Body of pancreas (tissue), 4 donors: ENCODE results near the gene TJP3. TPM values are rescaled to one million over a fixed set of nuclear protein-coding genes. Genes with fewer than 3 reads are reported as not detected.

Source experiments
- ATAC-seq: fragments of 150-250 bp; one replicate; pipeline ENCODE4 v1.9.1; 2016
- DNase-seq, 4 donors: peaks; one replicate each; pipeline ENCODE4 v3.0.0-alpha.2; 2019
- H3K27ac ChIP-seq, 4 donors: fragments of 200-600 bp; sonication (generic); 1 replicate in 3 of 4; 2 replicates in 1 of 4; pipeline versions ENCODE4 v1.5.1 to v1.6.1; 2016 to 2019; ENCODE audit warnings: mild to moderate bottlenecking in 1 of 4, mixed read lengths in 1 of 4, moderate library complexity in 1 of 4
- H3K27me3 ChIP-seq, 2 donors: fragments of 200-600 bp; sonication (generic); one replicate each; pipeline ENCODE4 v1.6.0; 2016; ENCODE audit warnings: mild to moderate bottlenecking in 1 of 2
- H3K36me3 ChIP-seq, 2 donors: fragments of 200-600 bp; sonication (generic); replicated peaks in 1 of 2; 2 replicates each; pipeline ENCODE4 v1.5.1; 2016; ENCODE audit warnings: low read depth in 2 of 2; ENCODE audit not compliant: insufficient read depth in 1 of 2
- H3K4me1 ChIP-seq: fragments of 200-600 bp; sonication (generic); one replicate; pipeline ENCODE4 v1.6.0; 2016
- H3K4me3 ChIP-seq, 2 donors: fragments of 200-600 bp; sonication (generic); 1 replicate in 1 of 2; 2 replicates in 1 of 2; pipeline ENCODE4 v1.5.1; 2016 to 2019
- H3K9me3 ChIP-seq, 3 donors: fragments of 200-600 bp; sonication (generic); 1 replicate in 2 of 3; 2 replicates in 1 of 3; pipeline ENCODE4 v1.5.1; 2016
- POLR2A ChIP-seq, 3 donors: fragments of 450-650 bp; IDR thresholded peaks; one replicate each; pipeline ENCODE4 v1.6.1; 2016; ENCODE audit warnings: antibody characterized with exemption in 3 of 3, mild to moderate bottlenecking in 2 of 3
- WGBS, 2 donors: methylation state at CpG; one replicate each; pipeline ENCODE4 v1.1.5; 2017; 5-methylcytosine and 5-hydroxymethylcytosine counted together
- intact Hi-C: fragments of 100-400 bp; cut with DNase I; formaldehyde crosslinking; loops from one replicate; pipeline ENCODE4 v1.15.1; 2023
- total RNA-seq, 2 donors: library from RNA; depleted of rRNA; stranded (reverse); fragments of >200 nt; gene quantifications; one replicate each; pipeline ENCODE4 v1.1.0, GENCODE V29; 2016
- TF ChIP-seq, protein P1 (sequence below), 7 experiments: fragments of 450-650 bp in 4 of 7; fragments of 200-600 bp in 3 of 7; sonication (generic) in 3 of 7; IDR thresholded peaks; one replicate each; pipeline ENCODE4 v1.5.1; 2016 to 2019; ENCODE audit warnings: antibody characterized with exemption in 7 of 7

TJP3 gene
- total RNA-seq, 2 donors from 2014 or later = 15.8 to 21.4 TPM

DNA sequence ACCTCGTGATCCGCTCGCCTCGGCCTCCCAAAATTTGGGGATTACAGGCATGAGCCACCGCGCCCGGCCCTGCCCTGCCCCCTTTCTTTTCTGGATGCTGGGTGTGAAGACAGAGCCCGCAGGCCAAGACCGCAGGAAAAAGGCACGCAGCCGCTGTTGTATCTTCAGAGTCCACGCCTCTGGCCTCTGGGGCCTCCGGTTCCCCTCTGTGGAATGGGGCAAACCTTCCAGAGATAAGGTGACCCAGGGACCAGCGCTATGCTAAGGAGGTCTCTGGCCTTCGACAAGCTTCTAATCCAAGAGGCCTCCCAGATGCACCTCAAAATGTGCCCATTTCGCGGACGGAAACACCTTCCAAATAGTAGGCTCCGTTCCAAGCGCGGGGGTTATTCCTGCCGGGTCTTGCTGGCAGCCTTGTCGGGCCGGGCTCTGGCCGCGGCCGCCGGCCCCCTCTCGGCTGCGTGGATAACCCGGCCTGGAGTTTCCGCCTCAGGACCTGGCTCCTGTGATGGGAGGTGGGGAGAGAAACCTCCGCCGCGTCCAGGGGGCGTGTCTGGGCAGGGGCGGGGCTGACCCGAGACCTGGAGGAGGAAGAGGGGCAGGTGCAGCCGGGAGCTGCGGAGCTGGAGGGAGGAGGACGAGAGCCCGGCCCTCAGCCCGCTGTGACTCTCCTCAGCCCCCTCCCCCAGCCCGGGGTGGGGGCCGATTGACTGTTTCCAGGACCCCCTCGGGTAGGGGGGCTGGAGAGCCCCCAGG is 13.1 kb downstream of the TJP3 start:
- Histone ChIP-seq H3K27ac (peak overlapping the region in 2 of 4 donors; percentile 29 to 47), H3K27me3 (no peaks in the 10 kb centered on the region), H3K36me3 (no peaks in the 10 kb centered on the region), H3K9me3 (no peaks in the 10 kb centered on the region), H3K4me3 (peak overlapping the region; percentile 33 to 38), H3K4me1 (peaks cover 41% of the 10 kb centered on the region)
- 0 to 21% methylated on average over 17 to 42 of the region's 46 CpGs for WGBS, 2 donors
- intact Hi-C loops = no loop called here
- ATAC-seq (peak; percentile 86), DNase-seq (peak; percentile 96 to 98 (median 97))
- TF ChIP-seq POLR2A (IDR thresholded peaks at IDR 0.05) = peak in 2 of 3 donors; percentile 46 to 50
- TF ChIP-seq, protein P1, sequence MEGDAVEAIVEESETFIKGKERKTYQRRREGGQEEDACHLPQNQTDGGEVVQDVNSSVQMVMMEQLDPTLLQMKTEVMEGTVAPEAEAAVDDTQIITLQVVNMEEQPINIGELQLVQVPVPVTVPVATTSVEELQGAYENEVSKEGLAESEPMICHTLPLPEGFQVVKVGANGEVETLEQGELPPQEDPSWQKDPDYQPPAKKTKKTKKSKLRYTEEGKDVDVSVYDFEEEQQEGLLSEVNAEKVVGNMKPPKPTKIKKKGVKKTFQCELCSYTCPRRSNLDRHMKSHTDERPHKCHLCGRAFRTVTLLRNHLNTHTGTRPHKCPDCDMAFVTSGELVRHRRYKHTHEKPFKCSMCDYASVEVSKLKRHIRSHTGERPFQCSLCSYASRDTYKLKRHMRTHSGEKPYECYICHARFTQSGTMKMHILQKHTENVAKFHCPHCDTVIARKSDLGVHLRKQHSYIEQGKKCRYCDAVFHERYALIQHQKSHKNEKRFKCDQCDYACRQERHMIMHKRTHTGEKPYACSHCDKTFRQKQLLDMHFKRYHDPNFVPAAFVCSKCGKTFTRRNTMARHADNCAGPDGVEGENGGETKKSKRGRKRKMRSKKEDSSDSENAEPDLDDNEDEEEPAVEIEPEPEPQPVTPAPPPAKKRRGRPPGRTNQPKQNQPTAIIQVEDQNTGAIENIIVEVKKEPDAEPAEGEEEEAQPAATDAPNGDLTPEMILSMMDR (IDR thresholded peaks at IDR 0.05) = peak in 3 of 7 experiments; percentile 3 to 41 (median 14)

DNA sequence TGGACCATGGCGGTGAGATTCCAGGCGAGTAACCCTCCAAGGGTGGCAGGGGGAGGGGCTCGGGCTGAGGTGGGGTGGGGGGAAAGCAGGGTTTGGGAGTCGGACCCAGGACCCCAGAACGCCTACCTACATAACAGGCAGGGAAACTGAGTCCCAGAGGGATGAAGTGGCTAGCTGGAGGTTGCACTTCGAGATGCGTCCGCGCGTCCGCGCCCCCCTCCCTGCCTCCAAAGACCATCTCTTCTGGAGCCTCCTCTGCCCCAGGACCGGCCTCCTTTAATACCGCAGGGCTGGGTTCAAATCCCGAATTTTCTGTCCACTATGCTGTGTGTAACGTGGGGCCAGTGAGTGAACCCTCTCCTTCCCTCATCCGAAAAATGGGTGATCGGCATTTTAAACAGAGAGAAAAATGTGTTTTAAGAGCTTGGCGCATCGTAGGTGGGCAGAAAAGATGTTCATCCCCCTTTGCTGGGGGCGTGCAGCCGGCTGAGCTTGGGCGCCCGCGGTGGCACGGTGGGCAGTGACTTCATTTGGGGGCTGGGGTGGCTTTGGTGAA is 13.8 kb downstream of the TJP3 start:
- H3K27ac ChIP-seq = peak overlapping the region in 3 of 4 donors; percentile 23 to 47 (median 34)
- H3K9me3 ChIP-seq = no peaks in the 10 kb centered on the region
- ATAC-seq (no peak), DNase-seq (no peak)
- peaks cover 45% of the 10 kb centered on the region for H3K4me1 ChIP-seq
- no peaks in the 10 kb centered on the region for H3K36me3 ChIP-seq
- intact Hi-C loops = no loop called here
- H3K4me3 ChIP-seq = peak overlapping the region; percentile 33 to 38
- TF ChIP-seq, protein P1 (IDR thresholded peaks at IDR 0.05) = no peak
- no peak for TF ChIP-seq POLR2A (IDR thresholded peaks at IDR 0.05)
- WGBS, 2 donors = 0 to 2% methylated on average over 11 to 26 of the region's 26 CpGs
- H3K27me3 ChIP-seq = no peaks in the 10 kb centered on the region

DNA sequence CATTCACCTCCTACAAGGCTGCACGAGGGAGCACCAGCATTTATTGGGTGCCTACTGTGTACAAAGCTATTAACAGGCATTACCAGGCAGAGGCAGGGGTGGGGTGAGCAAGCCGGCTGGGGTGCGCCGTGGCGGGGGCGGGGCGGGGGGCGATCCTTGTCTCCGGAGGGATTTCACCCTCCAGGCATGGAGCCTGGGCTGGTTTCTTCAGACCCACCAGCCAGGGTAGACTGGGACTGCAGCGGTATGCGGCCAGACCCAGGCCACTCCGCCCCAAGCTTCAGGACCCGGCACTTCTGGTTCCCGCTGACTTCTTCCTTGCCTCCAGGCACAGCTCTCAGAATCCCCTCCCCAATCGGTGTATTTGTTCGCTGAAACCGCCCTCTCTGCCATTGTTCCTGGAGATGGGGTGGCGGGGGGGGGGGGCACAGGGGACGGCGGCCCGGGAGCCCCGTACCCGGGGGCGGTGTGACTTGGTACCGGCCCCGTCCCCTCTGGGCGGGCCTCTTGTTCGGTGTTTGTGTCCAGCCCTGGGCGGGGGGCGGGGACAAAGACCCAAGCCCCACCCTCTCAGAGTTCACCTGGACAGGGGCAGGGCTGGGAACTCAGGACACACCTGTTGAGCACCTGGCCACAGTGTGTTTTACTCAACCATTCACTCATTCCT is 14.4 kb downstream of the TJP3 start:
- peak; percentile 66 for ATAC-seq

DNA sequence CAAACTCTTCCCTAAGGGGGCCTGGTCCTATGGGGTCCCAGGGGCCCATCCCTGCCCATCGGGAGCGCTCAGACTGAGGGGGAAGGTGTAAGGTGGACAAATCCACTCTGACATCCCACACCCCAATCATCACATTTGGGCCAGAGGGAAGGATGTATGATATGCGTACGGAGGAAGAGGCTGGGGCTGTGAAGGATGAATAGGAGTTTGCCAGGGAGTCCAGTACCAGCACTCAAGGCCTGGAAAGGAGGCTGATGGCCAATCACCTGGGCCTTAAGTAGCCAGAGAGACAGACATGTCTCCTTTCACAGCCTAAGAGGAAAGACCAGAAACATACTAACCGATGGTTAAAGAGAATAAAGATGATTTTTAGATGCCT is 14.9 kb downstream of the TJP3 start:
- intact Hi-C loops = no loop called here
- ATAC-seq (no peak), DNase-seq (no peak)
- peaks cover 45% of the 10 kb centered on the region for H3K4me1 ChIP-seq
- H3K4me3 ChIP-seq = no peak overlapping the region
- no peaks in the 10 kb centered on the region for H3K36me3 ChIP-seq
- no peaks in the 10 kb centered on the region for H3K27me3 ChIP-seq
- H3K27ac ChIP-seq = peak overlapping the region in 2 of 4 donors; percentile 41 to 47
- no peak for TF ChIP-seq POLR2A (IDR thresholded peaks at IDR 0.05)
- TF ChIP-seq, protein P1 (IDR thresholded peaks at IDR 0.05) = no peak
- 85 to 86% methylated on average over 5 of the region's 5 CpGs for WGBS, 2 donors
- no peaks in the 10 kb centered on the region for H3K9me3 ChIP-seq

More for the DNA sequence above, 14.4 kb downstream of the TJP3 start:
- 4 to 8% methylated on average over 2 to 23 of the region's 30 CpGs for WGBS, 2 donors
- H3K4me3 ChIP-seq = peak overlapping the region; percentile 33 to 38
- peak; percentile 87 to 94 (median 88) for DNase-seq
- no peaks in the 10 kb centered on the region for H3K9me3 ChIP-seq
- H3K27ac ChIP-seq = peak overlapping the region; percentile 23 to 47 (median 38)
- H3K4me1 ChIP-seq = peaks cover 45% of the 10 kb centered on the region
- TF ChIP-seq, protein P1 (IDR thresholded peaks at IDR 0.05) = no peak
- no peak for TF ChIP-seq POLR2A (IDR thresholded peaks at IDR 0.05)
- no peaks in the 10 kb centered on the region for H3K36me3 ChIP-seq
- no peaks in the 10 kb centered on the region for H3K27me3 ChIP-seq
- intact Hi-C loops = no loop called here
